Measurements from ENCODE around the gene TRAM2. TPM values are rescaled to one million over a fixed set of nuclear protein-coding genes. Genes with fewer than 3 reads are reported as not detected.

The TRAM2 gene
- total RNA-seq, 1 donor from 2014 or later, result 159 TPM

DNA sequence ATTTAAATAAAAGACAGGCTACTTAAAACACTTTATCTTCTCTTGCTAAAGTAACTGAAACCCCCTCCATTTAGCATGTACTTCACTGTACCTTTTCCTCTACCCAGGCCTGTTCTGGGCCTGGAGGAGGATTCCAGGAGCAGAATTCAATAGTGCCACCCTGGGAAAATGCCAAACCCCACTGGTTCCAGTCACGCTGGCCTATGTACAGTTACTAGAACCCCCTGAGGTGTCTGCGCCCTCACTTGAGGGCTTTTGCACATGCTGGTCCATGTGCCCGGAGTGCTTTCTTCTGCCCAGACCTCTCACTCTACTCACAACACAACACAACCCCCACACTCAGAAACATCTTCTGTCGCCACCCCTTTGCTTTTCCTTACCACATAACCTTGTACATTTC is 45.5 kb downstream of the TRAM2 start:
- Mint-ChIP-seq H3K27me3 (ENCODE audit: low read depth) (no peaks in the 10 kb centered on the region), H3K9me3 (ENCODE audit: low read depth) (no peaks in the 10 kb centered on the region), H3K4me1 (ENCODE audit: low read depth) (peaks cover 49% of the 10 kb centered on the region), H3K27ac (ENCODE audit: unreplicated experiment) (peak overlapping the region; percentile 9), H3K36me3 (ENCODE audit: low read depth) (peaks cover 22% of the 10 kb centered on the region), H3K4me3 (ENCODE audit: unreplicated experiment) (no peak overlapping the region)
- no peak for DNase-seq (ENCODE audit: low spot score)
- TF ChIP-seq, protein P1, sequence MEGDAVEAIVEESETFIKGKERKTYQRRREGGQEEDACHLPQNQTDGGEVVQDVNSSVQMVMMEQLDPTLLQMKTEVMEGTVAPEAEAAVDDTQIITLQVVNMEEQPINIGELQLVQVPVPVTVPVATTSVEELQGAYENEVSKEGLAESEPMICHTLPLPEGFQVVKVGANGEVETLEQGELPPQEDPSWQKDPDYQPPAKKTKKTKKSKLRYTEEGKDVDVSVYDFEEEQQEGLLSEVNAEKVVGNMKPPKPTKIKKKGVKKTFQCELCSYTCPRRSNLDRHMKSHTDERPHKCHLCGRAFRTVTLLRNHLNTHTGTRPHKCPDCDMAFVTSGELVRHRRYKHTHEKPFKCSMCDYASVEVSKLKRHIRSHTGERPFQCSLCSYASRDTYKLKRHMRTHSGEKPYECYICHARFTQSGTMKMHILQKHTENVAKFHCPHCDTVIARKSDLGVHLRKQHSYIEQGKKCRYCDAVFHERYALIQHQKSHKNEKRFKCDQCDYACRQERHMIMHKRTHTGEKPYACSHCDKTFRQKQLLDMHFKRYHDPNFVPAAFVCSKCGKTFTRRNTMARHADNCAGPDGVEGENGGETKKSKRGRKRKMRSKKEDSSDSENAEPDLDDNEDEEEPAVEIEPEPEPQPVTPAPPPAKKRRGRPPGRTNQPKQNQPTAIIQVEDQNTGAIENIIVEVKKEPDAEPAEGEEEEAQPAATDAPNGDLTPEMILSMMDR (IDR thresholded peaks at IDR 0.05), result no peak

GRCh38 chr6:52530351-52530750 is 46.5 kb downstream of the TRAM2 start:
- Mint-ChIP-seq H3K4me1 (ENCODE audit: low read depth) (peaks cover 46% of the 10 kb centered on the region), H3K27me3 (ENCODE audit: low read depth) (no peaks in the 10 kb centered on the region), H3K4me3 (ENCODE audit: unreplicated experiment) (no peak overlapping the region), H3K36me3 (ENCODE audit: low read depth) (peaks cover 22% of the 10 kb centered on the region), H3K9me3 (ENCODE audit: low read depth) (no peaks in the 10 kb centered on the region), H3K27ac (ENCODE audit: unreplicated experiment) (peak overlapping the region; percentile 17)
- no peak for DNase-seq (ENCODE audit: low spot score)
- TF ChIP-seq, protein P1 (IDR thresholded peaks at IDR 0.05), result no peak

DNA sequence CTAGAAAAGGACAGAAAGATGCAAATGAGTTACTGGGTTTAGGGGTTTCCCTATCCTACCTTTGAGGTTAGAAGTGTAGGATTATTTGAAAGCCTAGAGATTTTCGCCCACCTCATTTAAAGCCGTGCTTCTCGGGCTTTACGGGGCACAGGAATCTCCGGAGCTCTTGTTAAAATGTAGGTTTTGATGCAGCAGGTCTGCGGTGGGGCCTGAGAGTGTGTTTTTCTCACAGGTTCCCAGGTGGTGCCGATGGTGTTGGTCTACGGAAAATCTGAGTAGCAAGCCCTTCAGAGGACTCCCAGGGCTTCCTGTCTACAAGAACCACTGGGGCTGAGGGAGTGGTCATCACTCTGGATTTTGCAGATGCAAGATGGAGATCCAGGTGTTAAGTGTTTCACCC is 47.5 kb downstream of the TRAM2 start:
- TF ChIP-seq, protein P1 (IDR thresholded peaks at IDR 0.05), result no peak
- Mint-ChIP-seq H3K36me3 (ENCODE audit: low read depth) (peaks cover 16% of the 10 kb centered on the region), H3K27ac (ENCODE audit: unreplicated experiment) (no peak overlapping the region), H3K9me3 (ENCODE audit: low read depth) (no peaks in the 10 kb centered on the region), H3K4me1 (ENCODE audit: low read depth) (peaks cover 53% of the 10 kb centered on the region), H3K4me3 (ENCODE audit: unreplicated experiment) (no peak overlapping the region), H3K27me3 (ENCODE audit: low read depth) (no peaks in the 10 kb centered on the region)
- DNase-seq (ENCODE audit: low spot score), result no peak

GRCh38 chr6:52527436-52527835 is 49.4 kb downstream of the TRAM2 start:
- Mint-ChIP-seq H3K4me3 (ENCODE audit: unreplicated experiment) (no peak overlapping the region), H3K36me3 (ENCODE audit: low read depth) (peaks cover 9% of the 10 kb centered on the region), H3K4me1 (ENCODE audit: low read depth) (peaks cover 62% of the 10 kb centered on the region), H3K9me3 (ENCODE audit: low read depth) (no peaks in the 10 kb centered on the region), H3K27ac (ENCODE audit: unreplicated experiment) (peak overlapping the region; percentile 36), H3K27me3 (ENCODE audit: low read depth) (no peaks in the 10 kb centered on the region)
- TF ChIP-seq, protein P1 (IDR thresholded peaks at IDR 0.05), result no peak
- no peak for DNase-seq (ENCODE audit: low spot score)

- Mint-ChIP-seq H3K4me1 (ENCODE audit: low read depth) (peaks cover 62% of the 10 kb centered on the region), H3K9me3 (ENCODE audit: low read depth) (no peaks in the 10 kb centered on the region), H3K36me3 (ENCODE audit: low read depth) (peaks cover 9% of the 10 kb centered on the region), H3K27ac (ENCODE audit: unreplicated experiment) (peak overlapping the region; percentile 54), H3K27me3 (ENCODE audit: low read depth) (no peaks in the 10 kb centered on the region), H3K4me3 (ENCODE audit: unreplicated experiment) (no peak overlapping the region)
- TF ChIP-seq, protein P1 (IDR thresholded peaks at IDR 0.05), result no peak
- DNase-seq (ENCODE audit: low spot score), result no peak
Measured at GRCh38 chr6:52526634-52527033, 50.2 kb downstream of the TRAM2 start.
